HG03066 (cell line): ENCODE results near the gene POLR1D.
A peak's percentile ranks its signal among the peaks of the same experiment; 100 is the strongest.
"Not testable (repeated sequence)": the region's sequence is repeated elsewhere in the genome, so short reads cannot be mapped to it uniquely, and the experiment has no call there.

ENCODE experiments used
- ATAC-seq: cut with Tn5 transposase; IDR thresholded peaks from one replicate; pipeline ENCODE4 v1.9.1; 2021; ENCODE audit warnings: low read depth; ENCODE audit not compliant: unreplicated experiment

The POLR1D gene

DNA sequence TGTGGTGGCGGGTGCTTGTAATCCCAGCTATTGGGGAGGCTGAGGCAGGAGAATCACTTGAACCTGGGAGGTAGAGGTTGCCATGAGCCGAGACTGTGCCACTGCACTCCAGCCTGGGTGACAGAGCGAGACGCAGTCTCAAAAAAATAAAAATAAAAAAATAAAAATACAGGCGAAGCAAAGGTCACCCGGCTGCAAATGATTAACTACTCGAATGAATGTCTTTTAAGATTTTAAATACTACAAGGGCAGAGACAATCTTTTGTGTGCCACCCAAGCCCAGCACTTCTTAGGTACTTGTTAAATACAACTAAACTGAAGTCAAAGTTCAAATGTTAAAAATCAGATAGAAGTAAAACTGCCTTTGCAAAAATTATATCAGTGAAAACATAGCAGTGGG lies 8.1 kb upstream of the POLR1D start:
- no peak for ATAC-seq

DNA sequence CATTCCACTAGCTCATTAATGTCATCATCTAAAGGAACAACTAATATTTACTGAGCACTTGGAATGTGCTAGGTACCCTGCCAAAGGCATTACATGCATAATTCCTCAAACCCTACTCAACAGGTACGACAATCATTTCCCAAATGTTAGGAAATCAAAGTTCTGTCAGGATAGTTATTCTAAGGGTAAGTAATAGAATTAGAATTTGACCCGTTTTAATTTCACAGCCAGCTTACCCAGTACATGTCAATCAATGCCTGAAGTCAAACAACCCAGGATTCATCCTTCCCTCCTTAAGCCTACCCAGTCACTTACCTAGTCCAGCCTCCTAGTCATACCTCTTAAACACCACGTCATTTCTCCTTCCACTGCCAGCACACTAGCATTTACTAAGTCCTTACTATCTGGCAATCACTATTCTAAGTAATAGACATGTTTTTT lies 3.8 kb upstream of the POLR1D start:
- no peak for ATAC-seq

DNA sequence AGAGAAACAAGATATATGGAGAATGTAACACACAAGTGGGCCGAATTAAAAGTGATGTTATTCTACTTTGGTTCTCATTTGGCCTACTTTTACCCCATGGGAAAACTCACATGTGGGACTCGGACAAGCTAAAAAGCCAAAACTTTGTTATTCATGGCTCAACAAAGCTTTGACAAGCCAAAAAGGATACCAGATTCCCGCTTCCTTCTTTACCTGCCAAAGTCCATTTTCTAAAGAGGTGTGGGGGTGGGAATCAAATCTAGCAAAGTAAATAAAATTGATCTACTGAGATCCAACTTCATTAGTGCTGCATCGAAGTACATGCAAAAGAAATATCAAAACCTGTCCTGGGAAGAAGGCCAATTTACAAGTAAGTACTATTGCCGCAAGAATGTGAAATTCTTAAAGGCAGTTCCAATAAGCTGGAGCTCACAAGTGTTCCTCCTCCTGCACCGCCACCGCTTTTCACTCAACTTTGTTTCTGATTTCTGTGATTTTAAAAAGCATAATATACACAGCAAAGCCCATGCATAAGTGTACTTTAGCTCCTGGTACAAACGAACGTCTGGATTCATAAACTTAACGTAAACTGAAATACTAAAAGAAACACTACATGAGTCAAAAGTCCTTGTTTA lies 2.5 kb upstream of the POLR1D start:
- ATAC-seq = no peak

DNA sequence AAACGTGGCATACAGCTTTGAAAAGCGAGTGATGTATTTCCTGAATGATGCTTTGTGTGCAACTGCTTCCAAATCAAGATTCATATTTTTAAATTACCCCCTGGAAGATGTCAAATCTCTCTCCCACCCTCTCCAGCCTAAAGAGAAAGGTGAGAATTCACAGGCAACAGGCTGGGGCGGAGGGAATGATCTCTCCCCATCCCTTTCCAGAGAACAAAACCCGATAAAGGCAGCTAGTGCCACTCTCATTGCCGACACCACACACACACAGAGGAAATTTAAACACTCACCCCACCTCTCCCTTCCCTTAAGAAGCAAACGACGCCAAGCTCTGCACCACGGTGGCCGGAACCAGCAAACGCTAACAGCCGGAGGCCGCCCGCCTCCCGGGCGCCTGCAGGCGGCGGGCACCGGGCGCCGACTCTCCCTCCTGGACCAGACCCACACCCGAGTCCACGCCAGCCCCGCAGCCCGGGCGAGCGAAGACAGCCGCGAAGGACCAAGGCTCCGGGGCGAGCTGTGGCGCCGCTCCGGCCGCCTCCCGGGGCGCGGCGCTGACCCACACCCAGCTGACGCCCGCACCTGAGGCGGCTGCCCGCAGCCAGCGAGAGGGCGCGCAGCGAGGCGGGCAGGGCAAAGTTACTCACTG lies 1.8 kb upstream of the POLR1D start:
- ATAC-seq = peak; percentile 26

DNA sequence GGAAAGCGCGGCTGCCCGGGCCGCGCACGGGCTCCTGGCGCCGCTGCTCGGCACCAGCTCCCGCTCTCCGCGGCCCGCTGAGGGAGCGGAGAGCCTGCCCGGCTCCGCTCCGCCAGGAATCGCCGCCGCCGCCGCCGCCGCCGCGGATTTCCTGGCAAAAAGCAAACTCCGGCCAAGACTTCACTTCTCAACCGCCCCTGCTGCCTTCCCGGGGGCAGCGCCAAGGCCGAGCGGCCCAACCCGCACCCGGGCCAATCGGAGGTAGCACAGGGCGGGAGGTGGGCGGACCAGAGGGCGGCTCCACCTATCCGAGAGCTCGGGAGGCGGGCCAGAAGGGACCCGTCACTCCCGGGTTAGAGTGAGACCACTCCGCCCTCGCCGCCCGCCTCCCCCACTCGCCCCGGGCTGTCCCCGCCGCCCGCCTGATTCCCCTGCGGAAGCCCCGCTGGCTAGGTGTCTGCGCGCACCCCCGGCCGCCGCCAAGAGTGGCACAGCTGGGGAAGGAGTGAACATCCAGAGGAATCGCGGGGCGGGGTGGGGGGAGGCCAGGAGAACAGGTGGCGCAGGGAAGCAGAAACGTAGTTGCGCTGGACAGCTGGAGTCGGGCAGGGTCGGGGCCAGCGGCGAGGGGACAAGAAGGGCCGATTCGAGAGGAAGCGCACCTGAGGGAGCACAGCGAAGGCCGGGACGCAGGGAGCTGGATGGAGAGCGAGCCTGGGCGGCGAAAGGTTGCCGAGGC lies 1.1 kb upstream of the POLR1D start, which contains the start of gene LNX2:
TSS of gene LNX2 (minus strand) at position 153 of the 739 bp plus-strand sequence. CDS start 38,826 bp downstream, outside the sequence.
- peak; percentile 87 for ATAC-seq

DNA sequence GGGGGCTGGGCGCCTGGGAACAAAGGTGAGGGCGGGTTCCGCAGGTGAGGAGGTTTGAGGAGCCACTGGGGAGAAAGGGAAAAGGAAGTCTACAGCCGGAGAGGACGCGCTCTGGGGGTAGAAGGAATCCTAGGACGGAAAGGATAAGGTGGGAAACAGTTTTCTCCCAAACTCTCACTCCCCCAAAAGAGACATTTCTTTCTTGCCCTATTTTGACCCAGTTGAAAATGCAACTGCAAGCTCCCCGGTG lies 651 bp upstream of the POLR1D start:
- no peak for ATAC-seq

DNA sequence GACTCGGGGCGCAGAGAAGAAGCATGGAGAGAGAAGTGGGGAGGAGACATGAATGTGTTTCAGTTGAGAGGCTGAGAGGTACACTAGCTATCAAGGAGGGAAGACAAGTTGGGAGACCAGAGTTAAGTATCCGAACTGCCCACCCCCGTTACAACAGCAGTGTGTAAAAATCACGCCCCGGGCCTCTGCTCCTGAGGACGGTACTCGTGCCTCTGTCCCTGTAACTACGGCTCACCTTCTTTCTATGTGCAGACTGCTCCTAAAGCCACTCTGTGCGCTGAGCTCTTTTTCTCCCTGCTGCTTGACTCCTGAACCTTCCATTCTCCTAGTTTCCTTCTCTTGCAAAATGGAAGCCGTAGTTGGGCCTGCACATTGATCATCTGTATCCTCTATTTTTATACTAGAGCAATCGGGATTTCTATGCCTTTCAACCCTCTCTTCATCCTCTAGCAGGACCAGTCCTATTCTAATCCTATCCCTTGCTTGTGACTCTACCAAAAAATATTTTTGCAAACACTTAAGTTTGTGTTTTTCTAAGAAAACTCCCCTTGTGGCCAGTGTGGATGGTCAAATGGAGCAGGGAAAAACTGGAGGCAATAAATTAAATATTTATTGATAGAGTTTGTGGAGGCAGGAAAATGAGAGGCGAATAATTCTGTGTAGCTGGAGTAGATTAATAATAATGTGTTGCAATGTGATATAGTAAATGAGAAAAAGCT lies 569 bp downstream of the POLR1D start:
- ATAC-seq = no peak

DNA sequence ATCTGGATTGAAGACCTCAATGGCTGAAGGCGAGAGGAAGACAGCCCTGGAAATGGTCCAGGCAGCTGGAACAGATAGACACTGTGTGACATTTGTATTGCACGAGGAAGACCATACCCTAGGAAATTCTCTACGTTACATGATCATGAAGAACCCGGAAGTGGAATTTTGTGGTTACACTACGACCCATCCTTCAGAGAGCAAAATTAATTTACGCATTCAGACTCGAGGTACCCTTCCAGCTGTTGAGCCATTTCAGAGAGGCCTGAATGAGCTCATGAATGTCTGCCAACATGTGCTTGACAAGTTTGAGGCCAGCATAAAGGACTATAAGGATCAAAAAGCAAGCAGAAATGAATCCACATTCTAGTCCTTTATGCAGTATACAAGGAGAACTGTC lies 1.2 kb downstream of the POLR1D start:
- no peak for ATAC-seq

DNA sequence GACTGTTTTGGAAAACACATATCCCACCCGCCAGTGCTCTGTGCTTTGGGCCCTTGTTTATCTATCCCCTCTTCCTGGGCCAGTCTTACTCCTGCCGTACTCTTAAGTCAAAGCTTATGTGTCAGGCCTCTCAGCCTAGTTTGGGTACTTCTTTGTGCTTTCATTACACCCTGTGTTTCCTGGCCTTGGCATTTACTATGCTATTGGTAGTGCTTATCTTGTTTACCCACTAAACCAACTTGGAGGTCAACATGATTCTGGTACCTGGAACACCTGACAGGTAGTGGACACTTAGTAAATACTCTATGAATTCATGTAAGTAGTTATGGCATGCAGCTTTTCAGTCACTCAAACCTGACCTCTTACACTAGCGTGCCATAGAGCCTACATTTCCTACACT lies 2.4 kb downstream of the POLR1D start:
- no peak for ATAC-seq

DNA sequence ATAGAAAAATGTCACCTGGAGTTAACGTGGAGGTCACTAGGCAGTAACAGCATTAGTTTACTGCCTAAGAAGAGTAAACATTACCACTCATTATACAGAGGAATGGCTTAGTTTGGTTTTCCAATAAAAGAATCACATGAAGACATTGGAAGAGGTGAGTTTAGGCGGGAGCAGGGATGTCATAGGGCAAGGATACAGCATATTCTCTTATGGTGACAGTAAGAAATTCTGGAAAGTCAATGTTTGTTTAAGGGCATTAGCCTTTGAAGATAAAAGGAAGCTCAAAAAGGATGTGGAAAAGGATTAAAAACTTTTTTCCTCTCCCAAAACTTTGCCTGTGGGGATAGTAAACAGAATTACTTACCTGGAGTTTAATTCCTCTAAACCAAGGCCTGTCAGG lies 4.1 kb downstream of the POLR1D start:
- ATAC-seq = no peak

DNA sequence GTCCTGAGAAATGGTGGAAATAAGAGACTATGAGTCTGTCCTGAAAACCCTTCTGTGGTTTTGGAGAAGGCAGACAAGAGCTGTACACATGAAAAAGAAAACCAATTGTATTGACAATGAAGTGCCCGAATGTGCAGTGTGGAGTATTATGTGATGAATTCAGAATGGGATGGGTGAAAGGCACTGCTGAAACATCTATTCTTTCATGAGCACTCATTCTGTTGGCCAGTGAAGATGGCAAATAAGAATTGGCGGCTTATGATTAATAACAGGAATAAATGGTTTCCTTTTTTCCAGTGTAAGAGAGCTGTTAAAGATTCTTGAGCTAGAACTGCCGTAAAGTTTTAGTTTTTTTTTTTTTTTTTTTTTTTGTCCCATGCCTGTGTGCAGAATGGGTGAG lies 5.7 kb downstream of the POLR1D start:
- ATAC-seq = no peak

DNA sequence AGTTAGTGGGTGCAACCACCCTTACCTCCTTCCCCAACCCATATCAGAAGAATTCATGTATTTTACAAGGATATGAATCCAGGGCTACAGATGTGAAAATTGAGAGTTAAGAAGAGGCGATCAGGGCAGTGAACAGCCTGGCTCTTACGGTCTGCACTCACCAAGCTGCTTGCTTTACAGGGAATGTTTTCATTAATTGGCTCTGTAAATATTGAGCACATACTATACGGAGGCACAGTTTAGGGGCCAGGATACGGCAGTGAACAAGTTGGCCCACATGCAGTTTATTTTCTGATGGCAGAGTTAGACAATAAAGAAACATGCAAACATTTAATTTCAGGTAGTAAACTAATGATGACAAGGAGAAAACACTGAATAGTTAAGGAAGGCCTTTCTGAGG lies 6.4 kb downstream of the POLR1D start:
- no peak for ATAC-seq

DNA sequence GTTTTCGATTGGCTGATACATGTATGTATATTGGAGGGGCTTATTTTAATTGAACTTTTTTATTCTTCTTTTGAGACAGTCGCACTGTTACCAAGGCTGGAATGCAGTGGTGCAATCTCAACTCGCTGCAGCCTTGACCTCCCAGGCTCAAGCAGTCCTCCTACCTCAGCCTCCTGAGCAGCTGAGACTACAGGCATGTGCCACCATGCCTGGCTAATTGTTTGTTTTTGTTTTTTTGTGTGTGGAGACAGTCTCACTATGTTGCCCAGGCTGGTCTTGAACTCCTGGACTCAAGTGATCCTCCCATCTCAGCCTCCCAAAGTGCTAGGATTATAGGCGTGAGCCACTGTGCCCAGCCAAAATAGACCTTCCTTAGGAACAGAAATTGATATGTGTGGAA lies 7.1 kb downstream of the POLR1D start:
- not testable (repeated sequence) for ATAC-seq

DNA sequence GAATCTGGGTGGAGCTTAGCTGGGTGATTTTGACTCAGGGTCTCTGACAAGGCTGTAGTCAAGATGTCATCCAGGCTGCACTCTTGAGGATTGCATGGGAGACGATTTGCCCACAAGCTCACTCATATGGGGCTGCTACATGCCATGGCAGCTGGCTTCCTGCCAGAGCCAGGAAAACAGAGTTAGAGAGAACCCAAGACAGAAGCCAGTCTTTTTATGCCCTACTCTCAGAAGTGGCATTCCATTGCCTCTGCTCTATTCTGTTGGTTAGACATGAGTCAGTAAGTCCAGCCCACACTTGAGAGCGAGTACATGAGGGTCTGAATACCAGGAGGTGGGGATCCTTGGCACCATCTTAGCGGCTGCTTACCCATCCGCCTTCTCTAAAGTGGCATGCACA lies 9.5 kb downstream of the POLR1D start:
- ATAC-seq = no peak

DNA sequence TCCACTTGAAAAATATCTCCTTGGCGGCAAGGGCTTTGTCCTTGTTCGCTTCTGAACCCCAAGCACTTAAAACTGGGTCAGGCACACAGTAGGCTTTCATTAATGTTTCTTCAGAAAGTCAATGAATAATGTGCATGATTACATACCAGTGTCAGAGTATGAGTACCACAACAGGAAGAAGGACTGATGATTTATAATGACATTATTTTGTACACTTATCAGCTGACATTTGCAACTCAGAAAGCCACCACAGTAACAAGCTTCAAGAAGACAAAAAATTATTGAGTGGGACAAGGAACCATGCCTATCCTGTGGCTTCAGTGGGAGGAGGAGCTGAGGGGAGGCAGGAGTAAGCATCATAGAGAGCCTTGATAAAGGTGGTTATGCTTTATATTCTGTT lies 10.0 kb downstream of the POLR1D start:
- no peak for ATAC-seq

DNA sequence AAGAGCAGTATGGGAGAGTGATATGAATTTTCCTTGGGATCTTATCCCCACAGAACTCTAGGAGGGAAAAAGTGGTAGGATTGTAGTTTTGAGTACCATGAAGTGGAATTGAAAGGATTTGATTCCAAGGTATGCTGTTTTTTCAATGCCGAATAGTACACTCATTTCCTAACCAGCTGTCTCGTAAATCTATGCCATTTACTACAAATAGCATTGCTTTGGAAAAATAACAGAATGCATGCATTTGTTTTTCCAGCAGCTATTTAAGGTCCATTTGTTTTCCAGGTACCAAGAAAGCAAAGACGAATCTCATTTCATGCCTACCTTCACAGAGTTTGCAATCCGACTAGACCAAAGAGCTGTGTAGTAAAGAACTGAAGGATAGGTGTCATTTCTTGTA lies 10.5 kb downstream of the POLR1D start:
- ATAC-seq = no peak

DNA sequence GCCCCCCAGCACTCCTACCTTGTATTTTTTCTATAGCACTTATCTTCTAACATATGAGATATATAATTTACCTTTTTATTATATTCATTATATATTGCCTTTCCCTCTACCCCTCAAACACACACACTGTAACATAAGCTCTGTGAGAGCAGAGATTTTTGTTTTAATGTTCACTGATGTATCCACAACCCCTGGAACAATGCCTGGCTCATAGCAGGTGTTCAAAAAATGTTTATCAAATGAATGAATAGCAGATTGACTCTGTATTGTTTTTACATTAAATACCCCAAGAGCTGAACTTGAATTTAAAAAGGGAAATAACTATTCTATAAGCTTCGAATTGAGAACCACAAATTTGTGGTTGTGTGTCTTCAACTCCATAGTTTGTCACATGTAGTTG lies 11.0 kb downstream of the POLR1D start:
- no peak for ATAC-seq

DNA sequence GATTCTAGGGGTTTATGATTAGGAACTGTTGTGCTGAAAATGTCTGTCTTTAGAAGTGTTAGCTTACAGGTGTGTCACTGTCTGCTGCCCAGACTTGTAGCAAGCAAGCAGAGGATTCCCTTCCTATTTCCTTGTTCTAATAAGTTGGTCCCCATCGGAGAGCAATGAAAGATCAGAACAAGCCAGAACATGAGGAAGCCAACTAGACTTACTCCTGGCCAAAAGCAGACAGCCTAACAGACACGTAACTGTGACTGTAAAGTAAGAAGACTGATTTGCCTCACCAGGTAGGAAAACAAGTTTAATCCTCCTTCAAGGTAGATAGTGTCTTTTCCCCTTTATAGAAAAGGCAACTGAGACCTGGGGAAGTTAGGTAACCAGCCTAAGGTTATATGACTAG lies 12.5 kb downstream of the POLR1D start:
- ATAC-seq = no peak

DNA sequence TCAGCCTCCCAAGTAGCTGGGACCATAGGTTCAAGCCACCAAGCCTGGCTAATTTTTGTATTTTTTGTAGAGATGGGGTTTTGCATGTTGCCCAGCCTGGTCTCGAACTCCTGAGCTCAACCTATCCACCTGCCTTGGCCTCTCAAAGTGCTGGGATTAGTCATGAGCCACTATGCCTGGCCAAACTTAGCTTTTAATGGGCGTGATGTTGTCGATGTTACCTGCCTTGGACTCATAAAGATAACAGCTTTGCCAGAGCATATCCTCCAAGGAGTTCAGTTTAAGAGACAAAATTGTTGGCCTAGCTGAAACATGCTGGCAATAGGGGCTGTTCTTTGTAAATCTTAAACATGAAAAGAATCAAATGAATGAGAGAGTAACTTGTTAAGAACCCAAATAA lies 13.1 kb downstream of the POLR1D start:
- no peak for ATAC-seq

DNA sequence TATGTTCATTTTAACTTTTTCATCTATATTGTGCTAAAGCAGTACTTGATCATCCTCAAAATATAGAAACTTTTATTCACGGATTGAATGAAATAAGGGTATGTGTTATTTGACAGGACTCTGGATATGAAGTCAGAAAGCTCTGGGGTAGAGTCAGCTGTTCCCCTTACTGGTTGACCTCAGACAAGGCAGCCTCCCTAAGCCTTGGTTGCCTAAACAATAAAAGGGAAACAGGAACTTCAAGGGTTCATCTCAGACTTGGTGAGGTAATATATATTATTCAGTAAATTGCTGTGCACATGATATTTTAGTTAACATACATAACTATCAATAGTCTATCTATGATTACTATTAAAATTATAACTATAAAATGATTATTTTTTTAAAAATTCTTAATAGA lies 13.6 kb downstream of the POLR1D start:
- no peak for ATAC-seq

DNA sequence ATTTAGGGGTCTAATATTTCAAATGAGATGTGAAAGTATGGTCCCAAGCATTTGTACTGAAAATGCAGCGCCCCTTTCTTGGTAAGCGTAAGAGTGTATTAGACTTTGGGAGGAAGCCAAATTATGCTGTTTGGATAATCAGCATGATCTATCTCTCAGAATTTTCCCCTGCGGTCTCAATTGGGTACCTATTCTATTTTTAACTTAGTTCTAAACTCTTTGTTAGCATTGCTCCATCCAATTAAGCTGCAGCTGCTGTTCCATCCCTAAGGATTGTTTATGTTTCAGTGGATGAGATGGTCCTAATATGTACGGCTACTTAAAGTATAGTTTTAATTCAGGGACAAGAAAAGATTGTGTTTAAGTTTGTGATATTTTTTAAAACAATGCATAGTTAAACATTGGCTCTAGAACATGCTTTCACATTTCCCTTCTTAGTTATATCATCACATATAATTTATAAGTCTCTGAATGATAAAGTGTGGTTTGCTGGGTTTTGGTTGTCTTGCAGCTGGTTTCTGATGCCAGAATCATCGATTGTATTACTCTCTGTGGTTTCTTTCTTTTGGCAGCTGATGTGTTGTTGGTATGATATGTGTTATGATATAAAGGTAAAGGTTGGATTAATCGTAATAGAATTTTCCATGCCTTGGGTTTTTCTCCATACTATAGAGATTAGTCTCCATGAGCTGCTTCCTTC lies 15.0 kb downstream of the POLR1D start:
- no peak for ATAC-seq
